ENCODE data around the gene DTX4.
"Not testable (repeated sequence)": the region's sequence is repeated elsewhere in the genome, so short reads cannot be mapped to it uniquely, and the experiment has no call there.

Gene DTX4
- long read RNA-seq, donor 1, full-length matches to known transcripts: 6 of 15 reads
- long read RNA-seq, donor 1, partial matches to known transcripts: 9 of 15 reads
- long read RNA-seq, donor 1, other reads (novel, unspliced or antisense): 0 of 15 reads
- long read RNA-seq, donor 2, full-length matches to known transcripts: 6 of 6 reads
- long read RNA-seq, donor 2, partial matches to known transcripts: 0 of 6 reads
- long read RNA-seq, donor 2, other reads (novel, unspliced or antisense): 0 of 6 reads
- long read RNA-seq, donor 3, full-length matches to known transcripts: 6 of 14 reads
- long read RNA-seq, donor 3, partial matches to known transcripts: 8 of 14 reads
- long read RNA-seq, donor 3, other reads (novel, unspliced or antisense): 0 of 14 reads
- long read RNA-seq, donor 4, full-length matches to known transcripts: 3 of 3 reads
- long read RNA-seq, donor 4, partial matches to known transcripts: 0 of 3 reads
- long read RNA-seq, donor 4, other reads (novel, unspliced or antisense): 0 of 3 reads
- long read RNA-seq, donor 5, full-length matches to known transcripts: 4 of 9 reads
- long read RNA-seq, donor 5, partial matches to known transcripts: 5 of 9 reads
- long read RNA-seq, donor 5, other reads (novel, unspliced or antisense): 0 of 9 reads
- long read RNA-seq, donor 6, full-length matches to known transcripts: 6 of 84 reads
- long read RNA-seq, donor 6, partial matches to known transcripts: 78 of 84 reads
- long read RNA-seq, donor 6, other reads (novel, unspliced or antisense): 0 of 84 reads
- long read RNA-seq, donor 7, full-length matches to known transcripts: 8 of 38 reads
- long read RNA-seq, donor 7, partial matches to known transcripts: 30 of 38 reads
- long read RNA-seq, donor 7, other reads (novel, unspliced or antisense): 0 of 38 reads
- long read RNA-seq, donor 8, full-length matches to known transcripts: 3 of 3 reads
- long read RNA-seq, donor 8, partial matches to known transcripts: 0 of 3 reads
- long read RNA-seq, donor 8, other reads (novel, unspliced or antisense): 0 of 3 reads

DNA sequence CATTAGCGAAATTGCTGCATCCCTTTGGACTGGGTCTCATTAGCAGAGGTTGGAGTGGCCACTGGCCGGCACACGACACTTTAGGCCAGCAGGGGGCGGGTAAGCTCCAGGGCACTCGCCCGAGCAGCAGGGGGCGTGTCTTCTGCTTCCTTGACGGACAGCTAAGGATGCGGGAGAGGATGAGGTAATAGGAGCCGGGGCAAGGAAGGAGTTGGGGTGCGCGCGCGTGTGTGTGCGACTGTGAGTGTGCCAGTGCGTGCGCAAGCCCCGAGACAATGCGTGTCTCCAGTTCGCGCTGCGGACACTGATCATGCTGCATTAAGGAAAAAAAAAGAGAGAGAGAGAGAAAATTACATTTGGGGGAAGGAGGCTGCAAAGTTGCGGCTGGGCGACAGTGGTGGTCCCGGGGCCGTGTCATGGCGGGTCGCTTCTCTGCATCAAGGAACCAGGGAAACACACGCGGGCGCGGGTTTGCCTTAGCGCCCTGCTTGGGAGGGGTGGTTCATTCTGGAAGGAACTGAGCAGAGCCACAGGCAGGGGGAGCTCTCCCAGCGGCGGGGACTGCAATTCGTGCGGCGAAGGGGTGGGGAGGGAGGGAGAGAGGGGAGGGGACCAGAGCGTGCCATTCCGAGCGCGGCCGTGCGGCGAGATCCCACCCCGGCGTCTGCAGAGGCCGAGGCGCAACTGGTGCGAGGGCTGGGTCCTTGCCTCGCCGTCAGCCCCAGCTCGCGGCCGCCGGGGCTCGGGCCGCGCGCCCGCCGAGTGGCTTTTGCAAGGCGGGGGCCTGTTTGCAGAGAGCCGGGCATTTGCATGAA is at the start of gene DTX4:
Gene DTX4 (plus strand): TSS at position 625 of the 815 bp plus-strand sequence. CDS start 464 bp downstream, outside the sequence.
- peak; percentile 91 for DNase-seq

- DNase-seq: peak; percentile 81
Observed at GRCh38 chr11:59135648-59136461, 36.1 kb upstream of the DTX4 start.

GRCh38 chr11:59136551-59136950 is 35.4 kb upstream of the DTX4 start:
- DNase-seq: not testable (repeated sequence)

- DNase-seq: no peak
Observed at GRCh38 chr11:59137190-59137589, 34.7 kb upstream of the DTX4 start.

GRCh38 chr11:59138643-59139042 is 33.3 kb upstream of the DTX4 start:
- no peak for DNase-seq

DNA sequence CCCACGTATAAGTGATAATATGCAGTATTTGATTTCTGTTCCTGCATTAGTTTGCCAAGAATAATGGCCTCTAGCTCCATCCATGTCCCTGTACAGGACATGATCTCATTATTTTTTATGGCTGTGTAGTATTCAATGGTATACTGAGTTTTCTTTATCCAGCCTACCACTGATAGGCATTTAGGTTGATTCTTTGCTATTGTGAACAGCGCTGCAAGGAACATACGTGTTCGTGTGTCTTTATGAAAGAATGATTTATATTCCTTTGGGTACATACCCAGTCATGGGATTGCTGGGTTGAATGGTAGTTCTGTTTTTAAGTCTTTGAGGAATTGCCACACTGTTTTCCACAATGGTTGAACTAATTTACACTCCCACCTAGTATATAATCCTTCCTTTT is 30.7 kb upstream of the DTX4 start:
- no peak for DNase-seq

DNA sequence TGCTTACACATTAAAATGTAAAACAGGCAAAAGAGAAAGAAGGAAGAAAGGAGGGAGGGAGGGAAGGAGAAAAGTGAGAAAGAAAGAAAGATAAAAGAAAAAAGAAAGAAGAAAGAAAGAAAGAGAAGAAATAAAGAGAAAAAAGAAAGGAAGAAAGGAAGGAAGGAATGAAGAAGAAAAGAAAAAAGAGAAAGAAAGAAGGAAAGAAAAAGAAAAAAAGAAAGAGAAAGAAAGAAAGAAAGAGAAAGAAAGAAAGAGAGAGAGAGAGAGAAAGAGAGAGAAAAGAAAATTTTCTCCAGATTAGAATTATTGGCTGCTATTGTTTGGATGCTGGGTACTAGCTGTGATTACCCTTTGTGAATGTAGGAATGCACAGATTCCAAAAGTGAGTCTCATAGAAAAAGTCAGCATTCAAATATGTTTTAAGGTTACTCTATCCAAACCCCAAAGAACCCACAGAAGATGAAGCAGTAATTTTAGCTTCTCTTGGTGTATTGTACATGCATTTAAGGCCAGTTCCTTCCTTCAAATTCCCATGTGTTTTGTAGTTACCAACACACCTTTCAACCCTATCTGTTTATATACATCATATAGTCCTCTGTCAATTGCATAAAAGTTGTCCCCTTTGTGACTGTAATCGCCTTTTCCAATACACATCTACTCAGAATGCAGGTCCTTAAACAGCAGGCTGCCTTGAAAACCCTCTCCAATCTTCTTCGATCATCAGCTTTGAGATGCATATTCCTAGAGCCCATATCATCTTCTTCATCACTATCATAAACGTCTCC is 30.1 kb upstream of the DTX4 start:
- DNase-seq: peak; percentile 12

DNA sequence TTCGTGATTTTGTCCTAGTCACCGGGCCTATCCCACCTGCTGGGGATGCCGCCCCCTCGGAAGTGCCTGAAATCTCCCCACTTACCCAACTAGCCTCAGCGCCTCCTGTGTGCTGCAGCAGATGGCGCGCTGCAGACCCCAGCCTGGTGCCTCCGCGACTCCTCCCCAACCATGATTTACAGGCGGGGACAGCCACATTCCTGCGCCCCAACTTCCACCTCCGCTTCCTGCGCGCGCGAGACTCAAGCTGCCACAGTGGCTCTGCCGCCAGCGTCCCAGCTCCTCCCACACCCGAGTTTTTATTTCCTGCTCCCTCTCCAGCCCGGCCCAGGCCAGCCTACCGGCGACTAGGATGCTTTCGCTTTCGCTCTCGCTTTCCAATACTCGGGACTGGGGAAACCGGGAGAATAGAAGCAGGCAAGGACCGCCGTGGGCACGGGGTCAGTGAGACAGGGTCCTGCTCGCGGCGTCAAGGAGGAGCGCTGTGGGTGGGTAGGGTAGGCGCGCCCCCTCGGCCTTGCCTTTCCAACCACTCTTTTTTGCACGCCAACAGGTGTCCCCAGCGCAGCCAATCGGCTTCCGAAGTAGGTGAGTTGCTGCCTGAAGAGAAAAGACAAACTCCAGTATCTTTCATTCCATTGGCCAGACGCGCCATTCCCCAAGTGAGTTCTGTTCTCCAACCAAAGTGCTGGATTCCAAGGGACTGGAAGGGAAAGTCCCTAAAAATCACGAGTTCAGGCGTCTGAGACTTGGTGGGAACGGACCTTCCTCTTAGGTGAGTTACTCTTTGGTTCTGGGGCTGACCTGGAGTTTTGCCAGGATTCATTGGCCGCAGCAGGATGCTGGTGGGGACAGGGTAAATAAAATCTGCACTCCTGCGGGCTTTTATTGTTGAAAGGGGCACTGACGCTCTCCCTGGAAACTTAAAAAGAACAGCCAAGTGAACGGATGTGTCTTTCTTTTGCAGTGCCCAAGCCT is 29.1 kb upstream of the DTX4 start, which contains the start of gene FAM111A:
Gene FAM111A (plus strand): TSS at position 327 of the 978 bp plus-strand sequence. CDS start 6,017 bp downstream, outside the sequence.
- DNase-seq: peak; percentile 97

DNA sequence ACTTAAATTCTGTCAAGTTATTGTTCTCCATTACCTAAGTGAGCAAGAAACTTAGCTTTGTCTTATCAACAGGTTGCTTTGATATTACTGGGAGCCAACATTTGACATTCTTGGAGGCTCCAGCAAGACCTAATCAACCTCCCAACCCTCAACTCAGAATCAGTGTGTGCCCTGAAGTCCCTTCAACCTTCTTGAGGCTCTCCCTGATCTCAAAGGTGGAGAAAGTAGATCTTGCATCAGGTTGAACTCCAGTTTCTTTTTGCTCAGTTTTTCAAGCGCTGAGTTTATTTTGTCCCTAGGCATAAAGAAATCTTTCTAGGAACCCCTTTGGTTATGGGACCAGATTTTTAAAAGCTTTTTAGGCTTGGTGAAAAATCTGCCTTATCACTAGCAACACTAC is 27.8 kb upstream of the DTX4 start:
- no peak for DNase-seq

DNA sequence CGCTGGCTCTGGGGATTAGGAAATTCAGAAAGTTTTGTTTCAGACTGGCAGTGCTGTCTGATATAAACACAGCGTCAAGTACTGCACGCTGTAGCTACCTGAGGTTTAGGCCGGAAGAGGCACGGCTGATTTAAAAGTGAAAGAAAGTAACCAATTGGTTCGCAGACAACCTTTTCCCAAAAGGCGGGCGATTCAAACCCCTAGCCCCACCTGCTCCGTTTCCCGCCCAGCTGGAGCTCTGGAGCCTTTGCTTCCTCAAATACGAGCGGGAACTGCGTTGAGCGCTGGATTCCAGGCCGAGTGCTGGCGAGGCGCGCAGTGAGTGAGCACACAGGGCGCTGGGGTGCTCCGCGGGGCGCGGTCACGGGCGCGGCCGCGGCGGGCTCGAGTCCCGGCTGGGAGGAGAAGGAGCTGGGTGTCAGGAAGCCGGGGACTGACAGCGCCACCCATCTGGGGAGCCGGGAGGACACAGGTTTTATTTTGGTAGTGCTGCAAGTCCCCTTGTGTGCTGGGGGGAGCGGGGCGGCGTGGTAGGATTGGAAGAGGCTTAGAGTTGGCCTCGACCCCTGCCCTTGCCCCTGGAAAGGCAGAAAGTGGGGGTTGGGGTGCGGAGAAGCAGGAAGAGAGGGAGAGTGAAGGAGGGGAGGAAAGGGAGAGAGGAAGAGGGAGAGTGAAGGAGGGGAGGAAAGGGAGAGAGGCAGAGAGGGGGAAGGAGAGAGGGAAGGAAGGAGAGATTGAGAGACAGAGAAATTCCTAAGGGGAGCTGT is 27.2 kb upstream of the DTX4 start:
- DNase-seq: peak; percentile 78

DNA sequence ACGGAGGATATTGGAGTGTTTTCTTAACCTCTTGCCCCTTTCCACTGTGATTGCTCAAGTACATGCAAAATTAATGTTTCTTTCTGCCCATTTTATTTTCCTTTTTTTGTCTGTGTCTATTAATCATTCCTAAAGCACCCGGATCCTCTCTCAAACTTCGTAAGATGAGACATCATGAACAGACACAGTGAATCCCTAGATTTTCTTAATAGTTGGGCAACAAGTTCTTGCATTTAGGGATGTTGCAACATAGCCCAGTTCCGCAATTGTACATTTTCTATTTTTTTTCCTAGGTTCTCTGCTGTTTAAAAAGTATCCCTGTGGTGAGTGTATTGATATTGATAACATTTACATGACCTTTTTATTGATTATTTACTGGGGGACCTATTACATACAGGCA is 26.4 kb upstream of the DTX4 start:
- no peak for DNase-seq

- no peak for DNase-seq
Observed at GRCh38 chr11:59151761-59152160, 20.2 kb upstream of the DTX4 start.

- no peak for DNase-seq
Observed at GRCh38 chr11:59152312-59152951, 19.5 kb upstream of the DTX4 start.

GRCh38 chr11:59154610-59155009 is 17.3 kb upstream of the DTX4 start:
- DNase-seq: no peak

DNA sequence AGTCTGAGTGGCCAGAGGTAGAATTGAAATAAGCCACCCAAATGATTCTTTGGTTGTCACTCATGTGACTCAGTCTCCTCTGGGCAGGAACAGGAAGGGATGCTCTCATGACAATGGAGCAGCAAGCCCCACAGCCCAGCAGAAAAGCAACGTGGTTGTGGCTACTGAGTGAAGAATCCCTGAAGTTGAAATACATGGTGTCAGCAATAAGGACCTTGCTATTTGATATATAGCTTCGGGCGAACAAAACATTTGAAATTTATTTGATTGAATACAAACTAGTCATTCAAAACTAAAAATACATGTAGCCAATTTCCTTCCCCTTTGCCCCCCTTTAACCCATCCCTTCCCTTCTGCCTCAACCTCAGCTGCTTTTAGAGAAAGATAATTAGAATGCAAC is 14.5 kb upstream of the DTX4 start:
- DNase-seq: no peak

DNA sequence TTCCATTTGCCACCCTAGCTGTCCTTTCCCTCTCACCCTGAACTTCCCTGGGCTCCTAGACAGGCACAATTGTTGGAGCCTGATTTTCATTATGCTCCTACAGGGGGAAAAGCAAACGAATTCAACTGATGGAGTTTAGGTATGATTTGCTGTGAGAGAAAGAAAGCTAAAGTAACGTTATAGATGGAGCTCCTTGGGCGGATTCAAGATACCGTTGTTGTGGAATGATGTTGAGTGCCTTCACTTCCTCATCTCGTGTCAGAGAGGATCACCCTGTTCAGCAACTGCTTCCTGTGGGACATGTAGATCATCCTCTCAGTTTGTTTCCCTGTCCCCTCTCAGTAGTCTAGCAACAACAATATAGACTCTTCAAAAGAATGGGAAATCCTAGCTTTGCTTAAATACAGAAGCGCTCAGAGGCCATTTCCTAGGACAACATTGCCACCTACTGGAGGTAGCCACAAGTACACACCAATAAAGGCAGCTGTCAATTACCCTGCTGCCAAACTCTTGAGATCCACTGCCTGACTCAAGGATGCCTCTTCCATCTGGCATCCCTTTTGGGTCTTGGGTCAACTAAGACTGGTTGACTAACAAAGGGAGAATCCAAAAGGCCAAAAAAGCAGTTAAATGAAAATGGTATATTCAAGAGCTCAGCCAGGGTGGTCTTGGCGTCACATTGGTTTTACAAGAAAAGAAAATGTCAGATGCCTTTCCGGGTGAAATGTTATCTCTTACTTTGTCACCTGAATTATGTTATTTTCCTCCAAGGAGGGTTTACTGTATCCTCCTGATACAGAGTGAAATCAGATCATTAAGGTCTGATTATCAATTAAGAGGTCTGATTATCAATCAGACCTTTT is 13.5 kb upstream of the DTX4 start:
- DNase-seq: peak; percentile 33

DNA sequence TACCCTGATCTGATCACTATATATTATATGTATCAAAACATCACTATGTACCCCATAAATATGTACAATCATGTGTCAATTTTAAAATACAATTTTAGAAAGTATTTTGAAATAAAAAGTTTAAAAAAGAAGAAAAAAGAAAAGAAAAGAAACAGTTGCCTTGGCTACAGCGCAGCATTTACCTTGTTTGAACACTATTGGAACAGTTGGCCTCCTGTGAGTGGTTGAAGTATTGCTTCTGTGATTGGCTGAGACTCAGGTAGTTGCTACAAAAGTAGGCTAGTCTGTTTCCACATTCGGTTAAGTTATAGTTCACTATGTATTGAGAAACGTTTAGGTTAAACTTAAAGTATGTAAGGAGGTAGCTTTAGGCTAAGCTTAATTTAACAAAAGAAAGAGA is 7.9 kb upstream of the DTX4 start:
- no peak for DNase-seq
